Measurements from ENCODE around the gene NBAS. TPM values are rescaled to one million over a fixed set of nuclear protein-coding genes. Genes with fewer than 3 reads are reported as not detected.
A peak's percentile ranks its signal among the peaks of the same experiment; 100 is the strongest.

The NBAS gene
- total RNA-seq, 1 experiment from 2014 or later = 32.5 TPM

DNA sequence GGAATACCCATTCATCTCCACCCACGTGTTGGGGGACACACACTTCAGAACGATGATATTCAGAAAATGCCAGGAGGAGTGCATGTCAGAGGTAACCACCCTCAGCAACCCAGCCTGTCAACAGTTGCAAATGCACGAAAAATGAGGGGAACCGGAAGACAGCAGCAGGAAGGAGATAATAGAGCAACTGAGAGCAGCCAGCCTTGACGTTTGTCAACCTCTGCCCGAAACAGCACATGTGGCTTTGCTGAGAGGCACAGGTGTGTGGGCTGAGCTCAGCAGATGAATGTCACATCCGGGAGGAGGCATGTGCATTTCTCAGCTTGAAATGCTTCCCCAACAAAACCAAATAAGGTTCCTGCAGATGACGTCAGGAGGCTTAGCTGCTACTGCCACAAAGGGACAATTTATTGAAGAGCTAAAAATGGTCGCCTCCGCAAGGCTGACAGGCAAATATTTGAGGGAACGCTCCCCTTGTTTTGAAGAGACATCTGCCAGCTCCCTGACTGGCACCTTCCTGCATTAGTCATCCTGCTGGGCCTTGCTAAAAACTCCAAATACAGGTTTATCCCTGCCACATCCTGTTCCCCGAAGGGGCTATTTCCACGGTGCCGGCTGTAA, 419.0 kb downstream of the NBAS start:
- Histone ChIP-seq H4K5ac (ENCODE audit: insufficient read length, low read depth, low read length) (no peak overlapping the region), H2AFZ (ENCODE audit: low read length) (no peak overlapping the region), H3K79me1 (ENCODE audit: insufficient read depth, low read depth, low read length, poor library complexity, severe bottlenecking) (no peaks in the 10 kb centered on the region), H2BK5ac (ENCODE audit: insufficient read length, low read length) (no peak overlapping the region), H3K14ac (ENCODE audit: insufficient read depth, low read length) (no peak overlapping the region), H3K79me2 (ENCODE audit: insufficient read depth, low read length) (no peaks in the 10 kb centered on the region), H3K23ac (ENCODE audit: insufficient read length, low read depth, low read length) (no peak overlapping the region), H3K4me1 (ENCODE audit: insufficient read depth, low read length) (peaks cover 4% of the 10 kb centered on the region; the same call in 1 of the 2 replicates), H4K20me1 (ENCODE audit: control insufficient read depth, insufficient read depth, insufficient read length) (no peaks in the 10 kb centered on the region), H3K56ac (ENCODE audit: insufficient read length, low read depth, low read length) (no peak overlapping the region), H3K27me3 (ENCODE audit: insufficient read depth, low read length) (no peaks in the 10 kb centered on the region), H3K4me2 (ENCODE audit: insufficient read depth, insufficient read length, low read length) (no peak overlapping the region), H3K9me3 (ENCODE audit: control insufficient read depth, low read depth, low read length) (no peaks in the 10 kb centered on the region), H3K18ac (ENCODE audit: insufficient read length, low read depth, low read length) (no peak overlapping the region), H2BK20ac (ENCODE audit: low read depth, low read length, poor library complexity, severe bottlenecking) (no peak overlapping the region), H2BK15ac (ENCODE audit: low read depth, low read length) (no peak overlapping the region), H4K8ac (replicated peaks; ENCODE audit: insufficient read length, low read depth, low read length) (no peak overlapping the region), H3T11ph (ENCODE audit: low read length) (no peak overlapping the region), H2AK5ac (ENCODE audit: insufficient read length, low read length) (no peak overlapping the region), H2BK12ac (ENCODE audit: insufficient read length, low read depth, low read length) (no peak overlapping the region), H4K91ac (ENCODE audit: insufficient read length, low read depth, low read length) (no peak overlapping the region), H3K9ac (ENCODE audit: extremely low read depth, insufficient read length, low read length) (no peak overlapping the region), H3K4ac (ENCODE audit: low read depth, low read length) (no peak overlapping the region), H3K23me2 (ENCODE audit: insufficient read length, low read depth, low read length, poor library complexity, severe bottlenecking) (no peaks in the 10 kb centered on the region), H2BK120ac (ENCODE audit: low read depth, low read length, poor library complexity, severe bottlenecking) (no peak overlapping the region), H3K27ac (ENCODE audit: insufficient read length, low read depth, low read length) (no peak overlapping the region)
- Mint-ChIP-seq H3K27ac (peak overlapping the region in 1 of 3 experiments; percentile 72; a peak in 2 of 7 replicates), H3K27me3 (ENCODE audit: low read depth) (peaks cover 3% of the 10 kb centered on the region; the same call in 1 of the 2 replicates), H3K9me3 (no peaks in the 10 kb centered on the region; a peak in 1 of 5 replicates), H3K4me1 (peaks cover 11 to 12% of the 10 kb centered on the region in 2 experiments), H3K36me3 (ENCODE audit: insufficient read depth in 1 of 3, low read depth in 3 of 3) (no peaks in the 10 kb centered on the region; a peak in 1 of 7 replicates), H3K4me3 (no peak overlapping the region)
- TF ChIP-seq, protein P1, sequence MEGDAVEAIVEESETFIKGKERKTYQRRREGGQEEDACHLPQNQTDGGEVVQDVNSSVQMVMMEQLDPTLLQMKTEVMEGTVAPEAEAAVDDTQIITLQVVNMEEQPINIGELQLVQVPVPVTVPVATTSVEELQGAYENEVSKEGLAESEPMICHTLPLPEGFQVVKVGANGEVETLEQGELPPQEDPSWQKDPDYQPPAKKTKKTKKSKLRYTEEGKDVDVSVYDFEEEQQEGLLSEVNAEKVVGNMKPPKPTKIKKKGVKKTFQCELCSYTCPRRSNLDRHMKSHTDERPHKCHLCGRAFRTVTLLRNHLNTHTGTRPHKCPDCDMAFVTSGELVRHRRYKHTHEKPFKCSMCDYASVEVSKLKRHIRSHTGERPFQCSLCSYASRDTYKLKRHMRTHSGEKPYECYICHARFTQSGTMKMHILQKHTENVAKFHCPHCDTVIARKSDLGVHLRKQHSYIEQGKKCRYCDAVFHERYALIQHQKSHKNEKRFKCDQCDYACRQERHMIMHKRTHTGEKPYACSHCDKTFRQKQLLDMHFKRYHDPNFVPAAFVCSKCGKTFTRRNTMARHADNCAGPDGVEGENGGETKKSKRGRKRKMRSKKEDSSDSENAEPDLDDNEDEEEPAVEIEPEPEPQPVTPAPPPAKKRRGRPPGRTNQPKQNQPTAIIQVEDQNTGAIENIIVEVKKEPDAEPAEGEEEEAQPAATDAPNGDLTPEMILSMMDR (conservative IDR thresholded peaks at IDR 0.05) = no peak
- no CpG with 5 or more reads among the region's 14 CpGs for WGBS (ENCODE audit: extremely low coverage, insufficient read length, low lambda C conversion rate)
- no peak for DNase-seq
